MM.1S (cell line): ENCODE data around the gene CIZ1.

Experiments
- DNase-seq: peaks from one replicate; pipeline ENCODE4 v3.0.0-alpha.2; 2015
- H2AFZ ChIP-seq: fragments of 300-600 bp; sonication (generic); 2 replicates; pipeline ENCODE4 v1.6.0; 2016; ENCODE audit warnings: antibody characterized with exemption, low read length
- H3F3A ChIP-seq: fragments of 300-600 bp; sonication (generic); 2 replicates; pipeline ENCODE4 v1.6.1; 2016; ENCODE audit warnings: mild to moderate bottlenecking, antibody characterized with exemption, low read length, moderate library complexity, mixed read lengths; ENCODE audit not compliant: insufficient read depth
- H3K27ac ChIP-seq: fragments of 300-600 bp; sonication (generic); 2 replicates; pipeline ENCODE4 v1.5.1; 2016; ENCODE audit warnings: mild to moderate bottlenecking, low read length
- H3K27me3 ChIP-seq: fragments of 300-600 bp; sonication (generic); replicated peaks from 2 replicates; pipeline ENCODE4 v1.6.0; 2016; ENCODE audit warnings: low read length; ENCODE audit not compliant: insufficient read depth
- H3K36me3 ChIP-seq: fragments of 300-600 bp; sonication (generic); replicated peaks from 2 replicates; pipeline ENCODE4 v1.6.1; 2016; ENCODE audit warnings: mild to moderate bottlenecking, low read length, mixed read lengths; ENCODE audit not compliant: insufficient read depth
- H3K4me1 ChIP-seq: fragments of 300-600 bp; sonication (generic); 2 replicates; pipeline ENCODE4 v1.6.1; 2016; ENCODE audit warnings: low read length, mixed read lengths
- H3K4me2 ChIP-seq: fragments of 300-600 bp; sonication (generic); 2 replicates; pipeline ENCODE4 v1.6.0; 2016; ENCODE audit warnings: low read depth, low read length
- H3K4me3 ChIP-seq: fragments of 300-600 bp; sonication (generic); 2 replicates; pipeline ENCODE4 v1.5.1; 2016; ENCODE audit warnings: low read length, mixed read lengths
- H3K79me2 ChIP-seq: fragments of 300-600 bp; sonication (generic); 2 replicates; pipeline ENCODE4 v1.6.1; 2016; ENCODE audit warnings: mixed run types, low read length, mixed read lengths
- H3K9ac ChIP-seq: fragments of 300-600 bp; sonication (generic); 2 replicates; pipeline ENCODE4 v1.6.1; 2016; ENCODE audit warnings: low read length, mixed read lengths
- H3K9me2 ChIP-seq: fragments of 300-600 bp; sonication (generic); replicated peaks from 2 replicates; pipeline ENCODE4 v1.6.1; 2016; ENCODE audit warnings: mild to moderate bottlenecking, low read length, mixed read lengths; ENCODE audit not compliant: insufficient read depth
- H3K9me3 ChIP-seq: fragments of 300-600 bp; sonication (generic); replicated peaks from 2 replicates; pipeline ENCODE4 v1.6.1; 2016; ENCODE audit warnings: mild to moderate bottlenecking, low read length, mixed read lengths; ENCODE audit not compliant: insufficient read depth
- H4K20me1 ChIP-seq: fragments of 300-600 bp; sonication (generic); 2 replicates; pipeline ENCODE4 v1.6.1; 2016; ENCODE audit warnings: mild to moderate bottlenecking, low read length, moderate library complexity, mixed read lengths; ENCODE audit not compliant: insufficient read depth
- EZH2 ChIP-seq: fragments of 300-600 bp; sonication (generic); optimal IDR thresholded peaks from 2 replicates; pipeline ENCODE3; 2017; ENCODE audit warnings: low read depth, mild to moderate bottlenecking, antibody characterized with exemption, low read length, mixed read lengths
- EZH2phosphoT487 ChIP-seq: fragments of 300-600 bp; sonication (generic); IDR thresholded peaks from 2 replicates; pipeline ENCODE4 v1.6.1; 2018; ENCODE audit warnings: antibody characterized with exemption, low read length
- TF ChIP-seq, protein P1 (sequence below): fragments of 300-600 bp; sonication (generic); IDR thresholded peaks from 2 replicates; pipeline ENCODE4 v1.5.1; 2016; ENCODE audit warnings: antibody characterized with exemption, low read length, mixed read lengths

CIZ1 gene

GRCh38 chr9:128193469-128194096 is 2.2 kb upstream of the CIZ1 start:
- H3K9ac ChIP-seq: no peak overlapping the region

GRCh38 chr9:128192601-128193371 is 1.4 kb upstream of the CIZ1 start:
- peaks cover 8% of the 10 kb centered on the region; the same call in 1 of the 2 replicates for H3F3A ChIP-seq
- no peaks in the 10 kb centered on the region for H3K27me3 ChIP-seq
- DNase-seq: peak; percentile 61
- no peak overlapping the region for H3K27ac ChIP-seq
- no peak overlapping the region for H3K9ac ChIP-seq
- peak overlapping the region; percentile 41; the same call in 1 of the 2 replicates for H3K4me2 ChIP-seq
- H2AFZ ChIP-seq: 0 out of 2 replicates have a peak overlapping the region, but pooled peaks have one; percentile 35
- no peak for TF ChIP-seq EZH2
- TF ChIP-seq, protein P1, sequence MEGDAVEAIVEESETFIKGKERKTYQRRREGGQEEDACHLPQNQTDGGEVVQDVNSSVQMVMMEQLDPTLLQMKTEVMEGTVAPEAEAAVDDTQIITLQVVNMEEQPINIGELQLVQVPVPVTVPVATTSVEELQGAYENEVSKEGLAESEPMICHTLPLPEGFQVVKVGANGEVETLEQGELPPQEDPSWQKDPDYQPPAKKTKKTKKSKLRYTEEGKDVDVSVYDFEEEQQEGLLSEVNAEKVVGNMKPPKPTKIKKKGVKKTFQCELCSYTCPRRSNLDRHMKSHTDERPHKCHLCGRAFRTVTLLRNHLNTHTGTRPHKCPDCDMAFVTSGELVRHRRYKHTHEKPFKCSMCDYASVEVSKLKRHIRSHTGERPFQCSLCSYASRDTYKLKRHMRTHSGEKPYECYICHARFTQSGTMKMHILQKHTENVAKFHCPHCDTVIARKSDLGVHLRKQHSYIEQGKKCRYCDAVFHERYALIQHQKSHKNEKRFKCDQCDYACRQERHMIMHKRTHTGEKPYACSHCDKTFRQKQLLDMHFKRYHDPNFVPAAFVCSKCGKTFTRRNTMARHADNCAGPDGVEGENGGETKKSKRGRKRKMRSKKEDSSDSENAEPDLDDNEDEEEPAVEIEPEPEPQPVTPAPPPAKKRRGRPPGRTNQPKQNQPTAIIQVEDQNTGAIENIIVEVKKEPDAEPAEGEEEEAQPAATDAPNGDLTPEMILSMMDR: peak; percentile 41
- H4K20me1 ChIP-seq: no peaks in the 10 kb centered on the region
- H3K4me1 ChIP-seq: peaks cover 6% of the 10 kb centered on the region; the same call in 1 of the 2 replicates
- H3K4me3 ChIP-seq: no peak overlapping the region
- peaks cover 17% of the 10 kb centered on the region for H3K79me2 ChIP-seq
- H3K36me3 ChIP-seq: no peaks in the 10 kb centered on the region
- H3K9me3 ChIP-seq: no peaks in the 10 kb centered on the region
- no peaks in the 10 kb centered on the region for H3K9me2 ChIP-seq

More at GRCh38 chr9:128193469-128194096, 2.2 kb upstream of the CIZ1 start:
- Histone ChIP-seq H3K79me2 (peaks cover 17% of the 10 kb centered on the region), H3K9me2 (no peaks in the 10 kb centered on the region), H2AFZ (no peak overlapping the region), H3K4me2 (no peak overlapping the region), H3K36me3 (no peaks in the 10 kb centered on the region), H3K4me1 (peaks cover 6% of the 10 kb centered on the region; the same call in 1 of the 2 replicates), H3K4me3 (no peak overlapping the region), H3K9me3 (no peaks in the 10 kb centered on the region), H3K27ac (no peak overlapping the region), H4K20me1 (no peaks in the 10 kb centered on the region), H3K27me3 (no peaks in the 10 kb centered on the region), H3F3A (peaks cover 8% of the 10 kb centered on the region; the same call in 1 of the 2 replicates)
- no peak for DNase-seq
- no peak for TF ChIP-seq EZH2
- TF ChIP-seq, protein P1: no peak
- no peak for TF ChIP-seq EZH2phosphoT487

GRCh38 chr9:128190516-128191405 is 611 bp downstream of the CIZ1 start:
- H3F3A ChIP-seq: peaks cover 8% of the 10 kb centered on the region; the same call in 1 of the 2 replicates
- H4K20me1 ChIP-seq: no peaks in the 10 kb centered on the region
- no peaks in the 10 kb centered on the region for H3K27me3 ChIP-seq
- peak overlapping the region; percentile 75 for H3K9ac ChIP-seq
- H3K36me3 ChIP-seq: no peaks in the 10 kb centered on the region
- TF ChIP-seq, protein P1: no peak
- TF ChIP-seq EZH2phosphoT487: no peak
- TF ChIP-seq EZH2: no peak
- peaks cover 6% of the 10 kb centered on the region; the same call in 1 of the 2 replicates for H3K4me1 ChIP-seq
- peaks cover 17% of the 10 kb centered on the region for H3K79me2 ChIP-seq
- H3K4me2 ChIP-seq: peak overlapping the region; percentile 91
- peak overlapping the region; percentile 66 for H3K4me3 ChIP-seq
- no peaks in the 10 kb centered on the region for H3K9me3 ChIP-seq
- H2AFZ ChIP-seq: peak overlapping the region; percentile 99
- no peaks in the 10 kb centered on the region for H3K9me2 ChIP-seq
- H3K27ac ChIP-seq: no peak overlapping the region
- DNase-seq: no peak
